Stimulated activated CD8-positive, alpha-beta memory T cell treated with anti-CD3 and anti-CD28 coated beads, Interleukin-7, amount 100 ng/mL, for 24 hours (primary cell): ENCODE data around the gene HRG.
A peak's percentile ranks its signal among the peaks of the same experiment; 100 is the strongest.
"Not testable (repeated sequence)": the region's sequence is repeated elsewhere in the genome, so short reads cannot be mapped to it uniquely, and the experiment has no call there.

Source experiments
- DNase-seq: peaks from one replicate; pipeline ENCODE4 v3.0.0-alpha.2; 2020; ENCODE audit warnings: low read depth

The HRG gene

DNA sequence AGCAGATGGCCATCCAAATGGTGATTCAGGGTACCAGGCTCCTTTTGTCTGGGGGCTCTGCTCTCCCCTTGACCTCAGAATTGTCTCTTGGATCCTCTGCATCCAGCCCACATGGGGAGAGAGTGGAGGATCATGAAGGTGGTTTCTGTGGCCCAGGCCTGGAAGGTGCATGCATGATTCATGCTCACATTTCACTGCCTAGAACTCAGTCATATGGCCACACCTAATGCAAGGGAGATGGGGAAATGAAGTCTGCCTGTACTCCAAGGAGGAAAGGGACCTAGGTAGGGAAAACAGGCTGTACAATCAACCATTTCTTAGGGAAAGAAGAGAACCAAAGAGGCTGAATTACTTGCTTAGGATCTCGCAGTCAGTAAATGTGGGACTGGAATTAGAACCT is 15.1 kb downstream of the HRG start:
- DNase-seq: no peak

DNA sequence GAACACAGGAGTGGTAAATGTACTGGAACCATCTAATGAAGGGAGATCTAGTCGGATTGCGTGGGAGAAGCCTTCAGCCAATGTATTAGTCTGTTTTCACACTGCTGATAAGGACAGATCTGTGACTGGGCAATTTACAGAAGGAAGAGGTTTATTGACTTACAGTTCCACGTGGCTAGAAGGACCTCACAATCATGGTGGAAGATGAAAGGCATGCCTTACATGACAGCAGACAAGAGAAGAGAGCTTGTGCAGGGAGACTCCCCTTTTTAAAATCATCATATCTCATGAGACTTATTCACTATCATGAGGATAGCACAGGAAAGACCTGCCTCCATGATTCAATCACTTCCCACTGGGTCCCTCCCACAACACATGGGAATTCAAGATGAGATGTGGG is 17.0 kb downstream of the HRG start:
- no peak for DNase-seq

GRCh38 chr3:186683979-186684378 is 18.2 kb downstream of the HRG start:
- DNase-seq: no peak

GRCh38 chr3:186686475-186686874 is 20.7 kb downstream of the HRG start:
- DNase-seq: not testable (repeated sequence)

- no peak for DNase-seq
These were observed 21.4 kb downstream of the HRG start for GRCh38 chr3:186687120-186687651.

DNA sequence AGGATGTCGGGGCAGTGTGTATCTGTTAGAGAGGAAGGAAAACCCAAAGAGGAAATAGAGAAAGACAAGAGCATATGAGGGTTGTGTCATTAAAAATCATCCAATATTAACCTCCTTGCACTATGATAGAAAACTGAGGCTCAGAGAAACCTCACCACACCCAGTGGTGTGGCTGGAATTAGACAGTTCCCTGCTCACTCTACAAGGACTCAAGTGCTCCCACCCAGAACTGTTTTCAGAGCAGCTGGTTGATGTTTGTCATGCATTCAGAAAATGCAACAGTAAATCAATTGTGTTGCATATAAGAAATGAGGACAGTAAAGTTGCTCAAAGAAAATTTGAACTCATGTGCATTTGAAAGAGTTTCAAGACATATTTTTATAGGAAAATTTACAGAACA is 24.5 kb downstream of the HRG start:
- DNase-seq: not testable (repeated sequence)

- DNase-seq: no peak
These were observed 25.9 kb downstream of the HRG start for GRCh38 chr3:186691676-186692075.

DNA sequence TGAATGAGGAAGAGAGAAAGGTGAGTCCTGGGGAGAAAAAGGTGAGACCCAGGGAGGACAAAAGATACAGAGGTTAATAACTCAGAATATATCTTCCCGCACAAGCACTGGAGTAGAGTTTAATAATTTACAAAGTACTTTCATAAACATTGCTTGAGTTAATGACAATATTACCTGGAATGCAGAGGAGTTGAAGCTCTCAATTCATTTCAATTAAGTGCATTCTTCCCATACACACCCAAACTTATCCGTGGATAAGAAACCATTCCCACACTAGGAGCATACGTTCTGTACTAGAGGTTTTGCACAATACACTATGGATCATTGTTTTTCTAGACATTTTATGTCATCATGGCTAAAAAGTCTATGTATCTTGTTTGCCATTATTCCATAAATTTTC is 28.0 kb downstream of the HRG start:
- no peak for DNase-seq

DNA sequence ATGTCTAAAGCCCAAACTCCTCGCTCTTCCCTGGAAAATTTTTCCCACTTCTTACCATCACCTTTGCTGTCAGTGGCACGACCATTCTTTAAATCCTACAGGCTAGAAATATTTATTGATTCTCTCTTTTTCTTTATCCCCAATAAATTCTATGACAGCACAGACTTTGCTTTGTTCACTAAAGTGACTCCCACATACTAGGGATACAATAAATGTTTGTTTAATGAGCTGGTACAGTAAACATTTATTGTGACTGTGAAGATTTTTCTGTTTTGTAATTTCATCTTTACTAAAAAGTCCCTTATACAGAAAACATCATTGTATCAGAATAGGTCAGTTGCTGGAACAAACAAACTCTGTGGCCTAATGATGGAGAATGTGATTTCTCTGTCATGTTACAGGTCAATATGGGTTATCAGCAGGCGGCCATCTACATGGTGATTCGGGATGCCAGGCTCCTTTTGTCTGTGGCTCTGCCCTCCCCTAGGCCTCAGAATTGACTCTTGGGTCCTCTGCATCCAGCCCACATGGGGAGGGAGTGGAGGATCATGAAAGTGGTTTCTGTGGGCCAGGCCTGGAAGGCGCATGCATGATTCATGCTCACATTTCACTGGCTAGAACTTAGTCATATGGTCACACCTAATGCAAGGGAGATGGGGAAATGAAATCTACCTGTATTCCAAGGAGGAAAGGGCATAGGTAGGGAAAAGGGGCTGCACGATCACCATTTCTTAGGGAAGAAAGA is 28.6 kb downstream of the HRG start:
- no peak for DNase-seq

DNA sequence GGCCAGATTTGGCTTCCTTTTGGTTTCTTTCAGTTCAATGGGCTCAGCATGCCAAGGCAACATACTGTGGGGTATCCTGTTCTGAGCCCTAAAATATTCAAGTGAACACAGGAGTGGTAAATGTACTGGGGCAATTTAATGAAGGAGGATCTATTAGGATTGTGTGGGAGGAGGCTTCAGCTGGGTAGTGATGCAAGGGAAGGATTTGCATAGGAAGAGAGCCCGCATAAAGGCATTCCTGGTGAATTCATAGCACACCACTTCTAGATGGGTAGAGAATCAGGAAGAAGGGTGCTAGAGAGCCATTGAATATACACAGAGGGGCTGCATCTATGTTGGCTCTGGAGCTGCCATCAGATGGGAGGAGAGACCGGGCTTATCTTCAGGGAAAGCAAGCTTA is 30.7 kb downstream of the HRG start:
- no peak for DNase-seq

- no peak for DNase-seq
These were observed 31.7 kb downstream of the HRG start for GRCh38 chr3:186697510-186697909.

- DNase-seq: no peak
These were observed 34.5 kb downstream of the HRG start for GRCh38 chr3:186700267-186700666.

DNA sequence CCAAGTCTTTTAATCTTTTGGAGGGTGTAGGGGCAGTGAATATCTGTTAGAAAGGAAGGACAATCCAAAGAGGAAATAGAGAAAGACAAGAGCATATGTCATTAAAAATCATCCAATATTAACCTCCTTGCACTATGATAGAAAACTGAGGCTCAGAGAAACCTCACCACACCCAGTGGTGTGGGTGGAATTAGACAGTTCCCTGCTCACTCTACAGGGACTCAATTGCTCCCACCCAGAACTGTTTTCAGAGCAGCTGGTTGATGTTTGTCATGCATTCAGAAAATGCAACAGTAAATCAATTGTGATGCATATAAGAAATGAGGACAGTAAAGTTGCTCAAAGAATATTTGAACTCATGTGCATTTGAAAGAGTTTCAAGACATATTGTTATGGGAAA is 36.6 kb downstream of the HRG start:
- not testable (repeated sequence) for DNase-seq

GRCh38 chr3:186705882-186706780 is 40.3 kb downstream of the HRG start:
- peak; percentile 4 for DNase-seq

DNA sequence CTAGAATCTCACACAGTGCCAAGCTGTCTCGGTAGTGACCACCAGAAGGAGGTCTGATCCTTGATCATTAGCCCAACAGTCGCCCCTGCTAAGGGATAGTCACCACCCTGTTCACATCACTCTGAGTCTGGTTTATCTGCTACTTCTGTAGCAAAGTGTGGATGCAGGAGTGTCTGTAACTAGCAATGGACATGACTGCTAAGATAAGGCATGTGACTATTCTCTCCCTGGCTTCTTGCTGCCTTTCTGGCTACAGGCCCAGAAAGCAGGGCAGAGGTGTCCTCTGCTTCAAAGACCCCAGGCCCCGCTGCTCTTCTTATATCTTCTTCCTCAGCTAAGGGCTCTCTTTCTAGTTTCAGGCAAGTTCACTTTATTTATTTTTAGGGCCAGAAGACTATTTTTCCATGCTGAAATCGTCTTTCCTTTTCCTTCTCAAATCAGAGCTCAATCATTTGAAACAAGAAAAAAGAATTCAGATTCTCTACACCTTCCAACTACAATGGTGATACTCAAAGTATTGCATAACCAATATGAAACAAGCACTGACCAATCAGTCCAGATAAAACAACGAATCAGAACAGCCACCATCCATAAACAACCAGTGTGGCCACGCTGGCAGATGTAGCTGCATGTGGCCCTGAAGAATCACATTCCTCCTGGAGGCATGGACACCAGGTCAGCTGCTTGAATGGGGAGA is 43.3 kb downstream of the HRG start:
- DNase-seq: no peak

GRCh38 chr3:186710694-186711093 is 44.9 kb downstream of the HRG start:
- not testable (repeated sequence) for DNase-seq

DNA sequence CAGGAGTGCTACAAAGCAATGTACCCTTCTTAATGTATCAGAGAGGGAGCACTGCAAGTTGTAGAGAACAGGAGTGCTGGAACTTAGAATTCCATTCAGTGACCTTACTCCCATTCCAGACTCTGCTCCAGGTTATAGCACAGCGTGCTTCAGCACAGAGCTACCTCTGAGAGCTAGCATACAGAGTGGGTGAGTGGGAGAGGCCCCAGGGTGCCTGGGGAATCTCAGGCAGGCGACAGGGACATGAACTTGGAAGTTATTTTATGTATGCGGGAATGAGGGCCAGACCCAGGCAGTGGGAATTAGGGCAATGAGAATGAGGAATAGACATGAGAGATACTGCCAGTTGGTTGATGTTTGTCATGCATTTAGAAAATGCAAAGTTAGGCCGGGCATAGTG is 47.7 kb downstream of the HRG start:
- no peak for DNase-seq

DNA sequence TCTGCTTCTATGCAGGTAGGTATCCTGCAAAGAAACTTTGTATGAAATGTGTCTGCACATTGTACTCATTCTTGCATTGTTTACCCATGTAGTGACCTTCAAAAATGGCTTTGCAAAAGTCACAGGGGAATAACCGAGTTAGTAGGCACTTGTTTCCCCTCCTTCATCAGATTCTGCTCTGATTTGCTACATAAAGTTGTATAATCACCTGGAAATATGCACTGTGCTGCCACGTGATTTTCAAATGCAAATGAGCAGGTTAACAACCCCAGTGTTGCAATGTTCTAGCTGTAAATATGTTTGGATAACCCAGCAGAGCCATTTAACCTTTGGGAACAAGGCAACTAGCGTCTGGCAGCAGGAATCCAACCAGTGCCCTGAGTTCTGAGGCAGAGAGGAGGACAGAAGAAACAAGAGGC is 51.2 kb downstream of the HRG start, which contains the start of gene KNG1:
KNG1 (plus strand) TSS at position 321 of the 419 bp plus-strand sequence. CDS start 184 bp downstream, outside the sequence.
- DNase-seq: no peak

- DNase-seq: no peak
These were observed 54.3 kb downstream of the HRG start for GRCh38 chr3:186719945-186720739.

DNA sequence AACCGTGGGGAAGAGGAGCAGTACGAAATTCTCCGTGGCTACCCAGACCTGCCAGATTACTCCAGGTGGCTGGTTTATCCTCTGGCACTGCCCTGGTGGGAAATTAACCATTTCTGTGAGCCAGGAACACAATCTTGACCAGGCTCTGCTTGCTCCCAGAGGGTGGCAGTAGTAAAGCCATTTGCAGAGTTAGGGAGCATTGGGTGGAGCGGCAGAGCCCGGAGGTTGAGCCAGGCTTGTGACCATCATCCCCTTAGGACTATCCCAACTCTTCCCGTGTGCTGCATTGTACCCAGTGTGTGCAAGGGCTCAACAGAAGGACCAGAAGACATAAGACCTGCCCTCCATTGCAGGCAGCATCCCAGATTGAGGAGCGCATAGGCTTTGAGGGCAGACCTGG is 56.6 kb downstream of the HRG start:
- no peak for DNase-seq

GRCh38 chr3:186724911-186725310 is 59.1 kb downstream of the HRG start:
- DNase-seq: no peak
